Measurements from ENCODE around the gene RNF152.

The RNF152 gene, protein sequence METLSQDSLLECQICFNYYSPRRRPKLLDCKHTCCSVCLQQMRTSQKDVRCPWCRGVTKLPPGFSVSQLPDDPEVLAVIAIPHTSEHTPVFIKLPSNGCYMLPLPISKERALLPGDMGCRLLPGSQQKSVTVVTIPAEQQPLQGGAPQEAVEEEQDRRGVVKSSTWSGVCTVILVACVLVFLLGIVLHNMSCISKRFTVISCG

DNA sequence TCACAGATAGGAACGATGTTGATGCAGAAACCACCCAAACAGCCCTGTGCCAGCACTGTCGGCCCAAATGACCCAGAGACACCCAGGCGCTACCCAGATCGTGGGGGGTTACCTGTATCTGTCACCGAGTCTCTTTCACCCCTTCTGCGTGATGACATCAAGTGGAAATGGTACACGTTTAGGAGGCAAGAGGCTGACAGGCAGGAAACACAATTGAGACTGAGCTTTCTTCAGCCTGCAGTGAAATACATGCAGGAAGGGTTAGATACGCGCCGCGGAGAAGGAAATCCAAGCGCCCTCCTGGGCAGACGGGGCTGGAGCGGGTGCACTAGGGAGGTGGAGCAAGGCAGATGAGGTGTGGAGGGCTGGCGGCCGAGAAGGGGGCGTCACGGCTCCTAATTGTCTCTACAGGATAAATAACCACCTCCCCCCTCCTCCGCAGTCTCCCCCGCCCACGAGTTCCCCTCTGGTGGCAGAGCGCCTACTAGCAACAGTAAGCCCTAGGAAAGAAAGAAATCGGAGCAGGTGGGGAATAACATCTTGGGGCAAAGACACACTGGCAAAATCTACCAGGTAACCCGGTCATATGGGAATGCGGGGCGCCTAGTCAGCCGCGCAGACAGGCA lies at the start of gene RNF152:
Gene RNF152, minus strand, starts transcription at position 325 of the 626 bp plus-strand sequence. CDS start 76,544 bp downstream, outside the sequence.
- DNase-seq, result no peak

DNA sequence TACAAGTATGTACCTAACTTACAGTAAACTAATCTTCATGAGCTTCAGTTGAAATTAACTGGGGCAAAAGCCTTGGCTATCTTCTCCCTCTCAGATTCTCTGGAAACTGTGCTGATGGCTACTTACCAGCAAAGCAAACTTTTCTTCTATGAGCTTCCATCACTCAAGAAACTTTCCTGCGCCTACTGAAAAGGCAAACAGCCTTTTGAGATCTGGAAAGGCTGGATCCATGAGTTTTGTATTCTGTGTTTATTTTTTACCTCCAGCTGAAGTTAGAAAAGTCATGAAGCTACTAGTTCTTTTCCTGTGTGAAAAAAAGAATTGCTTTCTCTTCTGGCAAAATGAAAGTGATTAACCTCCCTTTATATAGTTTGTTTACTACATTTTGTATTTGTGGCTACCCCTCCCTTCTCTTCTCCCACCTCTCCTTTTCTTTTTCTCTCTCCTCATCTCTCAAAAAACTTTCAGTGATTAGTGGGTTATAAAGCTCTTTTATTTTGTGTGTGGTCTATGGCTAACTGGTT lies 49.2 kb upstream of the RNF152 start:
- DNase-seq, result no peak

DNA sequence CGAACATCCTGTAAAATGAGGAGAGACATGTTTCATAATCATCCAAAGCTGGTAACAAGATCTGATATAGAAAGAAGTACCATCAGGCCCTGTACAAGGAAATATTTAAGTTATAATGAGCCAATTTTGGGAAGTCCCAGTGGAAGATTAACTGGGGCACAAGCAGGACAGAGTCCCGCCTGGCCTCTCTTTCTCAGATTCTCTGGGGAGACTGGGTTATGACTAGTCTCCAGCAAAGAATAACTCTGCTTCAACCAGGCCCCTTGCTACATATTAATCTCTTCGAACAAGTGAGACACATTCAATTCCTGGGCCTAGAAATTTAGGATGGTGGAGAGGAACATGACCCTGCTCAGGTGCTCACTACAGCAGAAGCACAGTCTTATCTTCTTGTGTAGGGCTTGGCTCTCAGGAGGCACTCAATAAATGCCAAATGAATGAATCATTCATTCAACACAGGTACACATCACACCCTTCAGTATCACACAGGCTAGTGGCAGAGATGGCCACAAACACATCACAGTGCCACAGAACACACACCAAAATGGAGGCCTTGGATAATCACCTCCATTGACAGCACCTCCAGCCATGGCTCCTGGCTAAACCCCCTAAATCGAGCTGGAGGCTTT lies 46.4 kb upstream of the RNF152 start:
- DNase-seq, result no peak

DNA sequence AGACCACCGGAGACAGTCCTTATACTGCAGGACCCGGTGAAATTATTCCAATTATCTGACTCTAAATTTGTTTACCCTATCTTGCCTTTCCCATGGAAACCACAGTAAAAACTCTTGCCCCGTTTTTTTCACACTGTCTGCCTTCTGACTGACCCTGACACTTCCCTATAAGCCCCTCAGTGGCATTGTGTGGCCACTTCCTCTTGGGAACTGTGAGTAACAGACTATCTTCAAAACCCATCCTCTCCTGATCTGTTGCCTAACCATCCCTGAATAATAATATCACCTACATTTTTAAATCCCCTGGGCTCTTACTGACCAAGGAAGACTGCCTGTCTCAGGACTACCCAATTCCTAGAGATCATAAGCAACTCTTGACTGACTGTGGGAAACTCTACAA lies 42.6 kb upstream of the RNF152 start:
- no peak for DNase-seq

DNA sequence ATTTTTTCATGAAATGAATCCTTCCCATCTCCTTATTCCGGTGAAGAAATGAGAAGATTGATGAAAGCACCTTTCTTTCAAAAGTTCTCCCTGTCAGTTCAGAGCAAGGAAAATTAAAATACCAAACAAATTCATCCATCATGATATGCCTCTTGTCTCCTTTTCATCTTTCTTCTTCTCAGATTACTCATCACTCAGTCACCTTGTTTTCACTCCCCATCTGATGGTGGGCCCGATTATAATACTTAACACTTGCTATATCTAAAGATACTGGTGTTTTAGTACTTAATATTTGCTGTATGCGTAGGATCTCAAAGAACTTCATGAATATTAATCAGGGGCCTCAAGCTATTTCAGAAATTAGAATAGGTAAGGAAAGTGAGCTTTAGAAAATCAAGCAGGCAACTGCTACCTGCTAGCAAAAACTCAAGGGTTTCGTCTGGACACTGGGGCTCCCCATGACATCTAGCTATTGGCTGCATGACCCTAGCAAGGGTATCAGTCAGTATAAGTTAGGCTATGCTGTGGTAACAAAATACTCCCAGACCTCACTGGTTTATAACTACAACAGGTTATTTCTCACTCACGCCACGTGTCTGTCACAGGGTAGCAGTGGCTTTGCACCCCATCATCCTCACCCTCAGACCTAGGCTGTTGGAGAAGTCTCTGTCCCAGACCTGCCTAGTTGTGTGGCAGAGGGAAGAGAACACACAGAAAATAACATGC lies 39.0 kb upstream of the RNF152 start:
- no peak for DNase-seq

DNA sequence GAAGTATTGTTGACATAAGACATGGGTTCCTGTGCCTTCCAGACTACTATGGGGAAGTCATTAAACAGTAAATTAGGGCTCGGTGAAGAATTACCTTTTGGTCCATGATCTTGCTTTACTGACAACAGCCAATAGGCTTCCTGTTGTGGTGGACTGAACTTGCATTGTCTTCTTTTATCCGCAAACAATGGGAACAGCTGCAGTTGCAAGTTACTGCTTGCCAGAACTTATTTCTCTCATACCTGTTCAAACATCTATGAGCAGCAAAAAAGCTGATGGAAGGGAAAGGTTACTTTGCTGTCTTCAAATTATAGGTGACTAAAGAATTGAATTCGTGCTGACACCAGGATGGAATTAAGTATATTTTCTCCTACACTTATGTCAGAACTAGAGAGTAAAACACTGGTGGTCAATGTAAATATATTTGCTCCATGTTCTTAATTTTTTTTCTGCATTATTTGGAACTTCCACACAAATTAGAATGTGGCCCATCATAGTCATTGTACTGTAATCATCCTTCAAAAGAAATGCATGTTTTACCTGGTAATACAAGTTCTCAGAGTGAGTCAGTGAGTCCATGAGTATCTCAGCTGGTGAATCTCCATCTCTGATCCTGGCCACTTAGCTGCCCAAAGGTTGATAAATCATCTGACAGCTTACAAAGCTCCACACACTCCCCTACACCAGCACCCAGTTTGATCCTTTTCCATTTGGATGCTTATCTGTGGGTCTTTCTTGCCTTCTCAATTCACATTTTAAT lies 37.3 kb upstream of the RNF152 start:
- no peak for DNase-seq

DNA sequence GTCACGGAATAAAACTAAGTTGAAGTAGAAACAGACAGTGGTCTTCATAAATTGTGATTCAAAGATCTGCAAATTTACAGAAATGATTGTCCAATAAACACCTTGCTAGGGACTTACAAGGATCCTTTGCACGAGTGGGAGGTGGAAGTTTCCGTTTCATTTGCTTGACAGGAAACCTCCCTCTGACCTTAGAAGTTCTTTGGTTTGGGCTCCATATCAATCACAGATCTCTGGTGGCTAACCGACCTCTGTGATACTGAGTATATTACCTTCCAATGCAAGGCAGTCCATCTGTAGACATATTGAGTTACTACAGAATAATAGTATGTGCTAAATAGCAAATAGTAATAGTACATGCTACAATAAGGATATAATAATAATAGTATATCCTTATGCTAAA lies 33.7 kb upstream of the RNF152 start:
- DNase-seq, result no peak

DNA sequence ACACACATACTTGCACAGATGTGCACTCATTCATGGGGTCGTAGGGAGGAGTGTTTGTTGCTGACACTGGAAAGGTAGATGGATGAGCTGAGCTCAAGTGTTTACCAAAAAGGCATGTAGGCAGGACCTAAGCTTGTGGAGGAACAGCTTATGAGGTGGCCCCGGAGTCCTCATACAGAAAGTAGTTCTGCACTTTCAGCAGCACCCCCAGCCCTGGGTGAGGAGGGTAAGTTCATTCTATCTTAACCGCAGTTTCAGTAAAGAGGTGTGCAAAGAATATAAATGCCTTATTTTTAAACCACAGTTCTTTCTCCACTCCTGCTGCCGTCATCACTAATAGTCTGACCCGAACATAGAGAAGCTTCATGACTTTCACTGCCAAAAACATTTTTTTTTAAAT lies 31.7 kb upstream of the RNF152 start:
- DNase-seq, result no peak

DNA sequence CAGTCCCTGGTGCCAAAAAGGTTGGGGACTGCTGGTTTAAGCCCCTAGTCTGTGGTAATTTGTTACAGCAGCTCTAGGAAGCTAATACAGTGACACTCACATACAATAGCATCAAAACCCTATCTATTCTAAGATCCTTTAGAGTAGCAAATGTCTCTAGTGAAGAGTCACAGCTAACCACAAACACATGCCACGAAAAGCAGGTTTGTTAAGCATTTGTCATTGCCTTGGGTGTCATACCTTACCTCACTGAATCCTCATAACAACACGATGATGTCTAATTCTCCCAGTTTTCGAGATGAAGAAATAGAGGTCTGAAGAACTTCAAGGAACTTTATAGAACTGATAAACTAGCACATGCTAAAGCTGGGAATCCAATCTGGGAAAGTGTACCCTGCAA lies 29.6 kb upstream of the RNF152 start:
- no peak for DNase-seq

DNA sequence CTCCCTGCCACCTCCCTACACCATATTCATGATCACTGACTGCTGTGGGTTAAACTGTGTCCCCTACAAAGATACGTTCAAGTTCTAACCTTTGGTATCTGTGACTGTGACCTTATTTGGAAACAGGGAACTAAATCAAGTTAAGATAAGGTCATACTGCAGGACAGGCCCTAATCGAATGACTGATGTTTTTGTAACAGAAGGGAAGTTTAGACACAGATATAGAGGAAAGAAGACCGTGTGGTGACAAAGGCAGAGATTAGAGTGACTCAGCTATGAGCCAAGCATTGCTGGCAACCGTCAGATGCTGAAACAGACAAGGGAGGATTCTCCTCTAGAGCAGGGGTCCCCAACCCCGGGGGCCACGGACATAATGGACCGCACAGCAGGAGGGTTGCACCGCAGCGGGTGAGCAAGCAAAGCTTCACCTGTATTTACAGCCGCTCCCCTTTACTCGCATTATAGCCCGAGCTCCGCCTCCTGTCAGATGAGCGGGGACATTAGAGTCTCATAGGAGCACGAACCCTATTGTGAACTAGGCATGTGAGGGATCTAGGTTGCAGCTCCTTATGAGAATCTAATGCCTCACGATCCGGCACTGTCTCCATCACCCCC lies 28.9 kb upstream of the RNF152 start:
- no peak for DNase-seq

DNA sequence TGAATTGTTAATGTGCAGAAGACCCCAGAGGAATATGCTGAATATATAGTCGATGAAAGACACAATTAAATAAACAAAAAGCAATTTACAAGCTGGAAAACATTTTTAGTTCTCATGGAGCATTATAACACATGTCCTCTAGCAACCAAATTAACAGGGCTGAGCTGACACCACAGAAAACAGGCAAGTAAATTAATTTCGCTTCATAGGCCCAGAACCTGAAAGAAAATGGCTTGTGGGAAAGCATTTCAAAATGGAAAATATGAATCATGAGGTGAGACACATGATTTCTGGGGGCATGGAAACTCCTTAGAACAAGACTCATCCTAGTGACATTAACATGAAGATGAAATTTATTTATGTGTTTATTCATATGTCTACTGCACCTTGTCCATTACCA lies 25.0 kb upstream of the RNF152 start:
- no peak for DNase-seq

DNA sequence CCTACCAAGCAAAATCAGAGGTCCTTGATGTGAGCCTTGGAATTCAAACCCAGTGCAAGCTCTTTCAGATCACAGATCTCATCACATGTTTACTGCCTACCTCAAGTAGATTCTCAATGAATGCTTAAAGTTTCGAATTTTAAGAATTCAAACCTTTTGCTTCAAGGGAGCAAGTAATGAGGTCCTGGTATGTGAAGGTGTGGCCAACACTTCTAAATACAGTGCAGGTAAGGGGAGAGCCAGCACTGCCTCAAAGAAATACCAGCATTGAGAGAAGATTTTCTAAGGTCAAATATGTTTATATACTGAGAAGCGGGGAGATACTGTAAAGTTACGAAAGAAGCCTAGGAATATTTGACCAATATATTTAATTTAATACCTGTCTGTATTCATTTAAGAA lies 19.7 kb upstream of the RNF152 start:
- DNase-seq, result no peak

DNA sequence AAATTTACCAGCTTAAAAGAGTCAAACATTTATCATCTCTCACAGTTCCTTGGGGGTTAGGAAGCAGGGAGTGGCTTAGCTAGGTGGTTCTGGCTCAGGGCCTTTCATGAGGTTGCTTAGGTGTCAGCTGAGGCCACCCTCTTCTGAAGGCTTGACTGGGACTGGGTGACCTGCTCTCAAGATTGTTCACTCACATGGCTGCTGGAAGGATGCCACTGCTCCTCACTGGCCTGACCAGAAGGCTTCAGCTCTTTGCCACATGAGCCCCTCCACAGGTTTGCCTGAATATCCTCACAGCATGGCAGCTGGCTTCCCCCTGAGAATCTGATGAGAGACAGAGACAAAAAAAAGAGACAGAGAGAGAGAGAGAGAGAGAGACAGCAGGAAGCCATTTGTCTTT lies 17.3 kb upstream of the RNF152 start:
- no peak for DNase-seq

DNA sequence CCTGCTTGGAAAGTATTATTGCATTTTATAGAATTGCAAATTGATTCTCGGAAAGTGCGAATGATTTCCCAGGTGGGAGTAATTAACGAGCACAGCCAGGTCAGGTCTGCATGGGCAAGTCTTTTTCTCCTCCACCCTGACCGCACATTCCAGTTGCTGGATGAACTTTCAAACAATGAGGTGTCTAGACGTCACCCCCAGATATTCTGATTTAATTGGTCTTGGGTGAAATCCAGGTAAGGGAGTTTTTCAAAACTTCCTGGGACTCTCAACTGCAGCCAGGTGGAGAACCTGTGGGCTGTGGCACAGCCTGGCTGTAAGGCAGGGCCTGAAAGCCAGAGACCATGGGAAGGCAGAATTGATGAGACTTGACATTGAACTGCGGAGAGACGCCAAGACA lies 15.9 kb upstream of the RNF152 start:
- no peak for DNase-seq

DNA sequence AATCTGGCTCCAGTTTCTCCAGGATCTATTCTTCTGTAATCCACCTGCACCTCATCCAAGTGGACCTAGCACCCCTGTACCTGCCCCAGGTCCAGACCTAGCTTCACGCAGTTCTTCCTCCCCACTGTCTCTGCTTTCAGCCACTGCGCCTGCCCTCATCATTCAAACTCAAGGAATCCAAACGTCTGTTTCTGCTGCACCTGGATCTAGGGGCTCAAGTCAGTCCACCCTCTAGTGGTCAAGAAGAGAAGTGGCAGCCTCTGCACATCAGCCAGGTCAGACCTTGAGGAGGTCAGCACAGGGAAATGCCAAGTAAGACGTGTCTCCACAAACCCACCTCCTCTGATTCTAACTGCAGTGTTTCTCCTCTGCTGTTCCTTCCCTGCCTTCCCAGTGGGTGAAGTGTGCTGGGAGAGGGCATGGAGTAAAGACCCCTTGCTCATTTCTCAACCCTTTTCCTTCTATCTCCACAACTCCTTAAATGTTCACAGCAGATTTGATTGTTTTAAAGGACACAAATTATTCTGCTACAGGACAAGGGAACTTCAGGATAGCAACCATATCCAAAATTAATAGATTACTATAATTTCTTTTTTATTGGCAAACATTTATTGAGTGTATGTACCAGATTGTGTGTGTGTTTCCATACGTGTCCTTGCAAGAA lies 8.6 kb upstream of the RNF152 start:
- no peak for DNase-seq

DNA sequence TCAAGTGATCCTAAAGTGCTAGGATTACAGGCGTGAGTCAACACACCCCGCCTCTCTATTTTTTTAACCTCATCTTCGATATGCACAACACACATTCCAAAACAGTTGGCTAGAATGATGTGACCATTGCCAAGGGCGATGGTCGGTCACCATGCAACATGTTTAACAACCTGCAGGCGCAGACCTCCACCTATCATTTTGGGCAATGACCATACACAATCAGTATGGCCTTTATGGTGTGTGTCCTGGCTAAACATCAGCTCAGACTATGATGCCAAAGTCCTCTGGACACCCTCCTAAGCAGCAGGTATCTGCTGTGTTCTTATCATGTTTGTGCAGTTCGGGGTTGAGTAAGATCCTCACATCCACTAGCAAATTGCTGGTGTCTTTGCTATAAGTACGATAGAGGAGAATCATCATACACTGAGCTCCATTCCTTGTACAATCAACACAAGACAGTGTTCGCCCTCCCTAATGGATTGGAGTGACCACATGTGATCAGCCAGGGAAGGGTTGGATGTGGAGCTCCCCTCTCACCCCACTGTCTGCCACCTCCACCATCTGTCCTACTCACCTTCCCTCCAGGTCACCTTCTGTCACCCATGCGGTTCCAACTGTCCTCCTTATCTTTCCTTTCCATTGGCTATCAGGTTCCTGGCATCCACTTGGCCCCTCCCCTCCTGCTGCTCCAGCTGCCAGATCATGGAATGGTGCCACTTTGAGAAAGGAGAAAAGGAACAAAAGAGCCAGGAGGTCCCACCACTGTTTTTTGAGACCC lies 7.9 kb upstream of the RNF152 start:
- DNase-seq, result no peak

DNA sequence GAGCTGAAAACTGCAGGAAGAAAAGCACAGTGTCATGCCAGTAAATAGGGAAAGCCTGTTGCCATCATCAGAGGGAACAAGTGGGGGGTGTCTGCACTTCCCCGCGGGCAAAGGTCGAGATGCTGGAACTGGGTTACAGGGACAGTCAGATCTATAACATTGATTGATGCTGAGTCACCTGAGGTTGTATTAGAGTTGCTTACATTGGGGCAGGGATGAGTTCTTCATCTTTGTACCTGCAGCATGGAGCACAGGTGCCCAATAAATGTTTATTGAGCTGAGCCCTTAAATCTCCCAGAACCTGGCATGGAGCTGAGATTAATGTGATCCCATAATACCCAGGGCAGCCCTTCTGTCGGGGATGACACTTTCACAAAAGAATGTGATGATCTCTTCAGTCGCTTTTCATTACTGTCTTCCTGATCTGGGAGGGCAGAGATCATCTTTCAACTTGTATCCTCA lies 5.9 kb upstream of the RNF152 start:
- DNase-seq, result no peak

DNA sequence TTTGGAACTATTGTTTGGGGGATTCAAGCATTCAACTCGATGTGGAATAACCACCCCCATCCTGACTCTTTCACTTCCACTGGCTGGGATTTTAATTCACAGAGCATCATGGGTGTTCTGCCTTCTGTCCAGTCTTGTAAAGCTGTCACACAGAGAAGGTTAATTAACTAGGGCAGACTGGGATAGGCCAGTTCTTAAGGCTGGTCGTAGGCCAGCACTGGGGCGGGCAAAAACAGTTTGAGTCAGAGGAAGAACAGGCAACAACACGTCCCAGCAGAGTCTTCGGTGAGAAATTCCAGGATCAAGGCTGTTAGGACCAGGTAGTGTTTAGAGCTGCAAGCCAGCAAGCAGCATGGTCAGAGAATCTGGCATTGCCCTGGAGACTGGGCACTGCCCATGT lies 4.0 kb upstream of the RNF152 start:
- DNase-seq, result no peak

DNA sequence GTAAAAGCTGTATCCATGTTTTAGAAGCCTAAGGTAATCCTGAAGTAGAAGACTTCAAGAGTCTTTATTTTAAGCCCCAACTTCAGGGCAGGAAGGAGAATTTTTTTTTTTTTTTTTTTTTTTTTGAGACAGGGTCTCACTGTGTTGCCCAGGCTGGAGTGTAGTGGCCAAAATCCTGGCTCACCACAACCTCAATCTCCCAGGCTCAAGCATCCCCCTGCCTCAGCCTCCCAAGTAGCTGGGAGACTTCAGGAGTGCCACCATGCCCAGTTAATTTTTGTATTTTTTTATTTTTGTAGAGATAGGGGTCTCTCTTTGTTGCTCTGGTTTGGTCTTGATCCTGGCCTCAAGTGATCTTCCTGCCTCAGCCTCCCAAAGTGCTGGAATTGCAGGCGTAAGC lies 3.3 kb upstream of the RNF152 start:
- no peak for DNase-seq

DNA sequence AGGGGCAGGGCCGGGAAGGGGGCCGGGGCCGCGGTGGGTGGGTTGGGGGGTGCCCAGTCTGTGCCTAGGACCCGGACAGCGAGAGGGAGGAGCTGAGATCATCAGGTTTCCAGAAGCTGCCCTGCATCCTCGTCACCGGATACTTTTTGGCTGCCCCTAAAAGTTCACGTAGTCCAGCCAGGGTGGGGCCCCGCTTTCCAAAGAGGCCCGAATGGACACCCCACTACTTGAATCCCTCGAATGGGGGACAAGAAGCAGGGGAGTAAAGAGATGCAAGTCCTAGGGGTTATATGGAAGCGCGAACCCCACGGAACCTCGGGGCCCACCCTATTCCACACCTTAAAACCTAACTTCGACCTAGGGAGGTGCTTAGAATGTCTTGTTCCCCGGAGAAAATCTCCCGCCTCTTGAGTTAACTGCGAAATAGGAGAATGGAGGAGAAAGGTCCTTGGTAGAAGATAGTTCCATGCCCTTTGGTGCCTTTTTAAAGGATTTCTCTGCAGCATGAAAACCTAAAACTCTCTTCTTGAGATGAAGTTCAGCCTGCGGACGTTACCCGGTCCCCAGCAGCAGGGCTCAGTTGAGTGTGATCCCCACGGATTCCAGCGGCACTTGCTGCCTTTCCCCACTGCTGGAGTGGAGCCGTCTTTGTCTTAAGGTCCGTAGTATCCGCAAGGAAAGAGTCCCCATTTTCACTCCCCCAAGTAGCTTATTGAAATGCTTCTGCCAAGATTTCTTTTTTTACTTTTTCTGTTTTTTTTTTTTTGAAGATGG lies 2.1 kb upstream of the RNF152 start:
- no peak for DNase-seq
